NCI-H187 (cell line): Measurements from ENCODE around the gene BANP.
"Not testable (repeated sequence)": the region's sequence is repeated elsewhere in the genome, so short reads cannot be mapped to it uniquely, and the experiment has no call there.

Experiments
- DNase-seq, 2 experiments: peaks; one replicate each; lab custom pipeline; 2025; lab: John Stamatoyannopoulos, UW

The BANP gene

DNA sequence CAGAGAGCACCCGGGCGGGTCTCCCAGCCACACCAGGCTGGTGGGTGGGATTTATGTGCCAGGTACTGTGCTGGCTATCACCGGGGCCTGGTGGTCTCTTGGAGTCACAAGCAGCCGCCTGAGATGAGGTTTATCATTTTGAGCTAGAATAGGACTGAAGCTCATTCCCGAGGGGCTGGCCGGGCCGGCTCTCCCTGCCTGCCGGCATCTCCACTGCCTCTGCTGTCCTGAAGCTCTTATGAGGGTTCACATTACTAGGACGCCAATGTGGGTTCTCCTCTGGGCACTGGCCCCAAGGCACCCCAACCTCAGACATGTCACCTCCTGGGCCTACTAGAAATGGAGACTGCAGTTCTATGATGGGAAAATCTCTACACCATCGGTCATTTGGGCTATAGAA is 137.4 kb downstream of the BANP start:
- not testable (repeated sequence) for DNase-seq

DNA sequence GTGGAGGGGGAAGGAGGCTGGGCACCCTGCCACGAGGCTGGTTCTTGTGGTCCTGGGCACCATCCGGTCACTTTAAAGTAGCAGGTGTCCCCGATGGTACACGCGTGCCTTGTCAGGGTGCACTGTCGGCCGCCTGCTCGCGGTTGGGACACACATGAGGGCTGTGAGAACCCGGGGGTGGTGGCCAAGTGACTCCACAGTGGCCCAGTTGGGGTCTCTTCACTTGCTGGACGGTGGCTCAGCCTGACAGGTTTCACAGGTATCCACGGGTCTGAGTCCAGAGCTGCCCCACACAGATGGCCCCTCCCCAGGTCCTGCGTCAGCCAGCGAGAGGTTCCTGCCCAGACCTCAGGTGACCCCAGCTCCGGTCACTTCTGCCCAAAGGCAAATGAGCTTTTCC is 137.8 kb downstream of the BANP start:
- DNase-seq = not testable (repeated sequence)

DNA sequence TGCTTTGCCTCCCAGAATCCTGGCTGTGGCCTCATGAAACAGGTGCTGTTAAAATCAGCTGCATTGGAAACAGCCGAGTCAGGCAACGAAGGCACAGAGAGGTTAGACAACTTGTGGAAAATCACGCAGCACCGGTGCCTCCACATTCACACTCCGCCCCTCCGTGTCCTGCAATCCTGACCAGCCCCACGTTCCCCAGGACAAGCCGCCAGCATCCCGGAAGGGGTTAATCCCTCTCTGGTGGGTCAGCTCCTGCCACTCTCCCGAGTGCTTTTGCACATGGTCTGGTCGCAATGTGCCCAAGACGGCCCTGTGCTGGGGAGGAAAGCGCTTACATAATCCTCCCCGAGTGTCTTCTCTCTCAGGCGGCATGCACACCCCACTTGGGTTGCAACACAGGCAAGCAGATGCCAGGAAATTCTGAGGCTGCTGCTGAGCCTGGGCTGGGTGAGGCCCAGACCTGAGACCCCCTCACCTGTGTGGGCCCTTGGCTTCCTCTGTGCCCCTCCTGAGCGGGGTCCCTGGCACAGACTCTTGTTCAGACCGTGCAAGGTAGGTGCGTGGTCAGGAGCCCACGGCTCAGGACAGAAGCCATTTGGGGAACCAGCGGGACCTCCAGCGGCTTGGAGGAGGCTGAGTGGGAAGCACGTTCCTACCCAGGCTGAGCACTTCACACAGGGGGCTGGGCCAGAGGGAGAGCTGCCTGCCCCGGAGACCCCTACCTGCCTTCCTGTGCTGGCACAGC is 138.6 kb downstream of the BANP start:
- DNase-seq = not testable (repeated sequence)

DNA sequence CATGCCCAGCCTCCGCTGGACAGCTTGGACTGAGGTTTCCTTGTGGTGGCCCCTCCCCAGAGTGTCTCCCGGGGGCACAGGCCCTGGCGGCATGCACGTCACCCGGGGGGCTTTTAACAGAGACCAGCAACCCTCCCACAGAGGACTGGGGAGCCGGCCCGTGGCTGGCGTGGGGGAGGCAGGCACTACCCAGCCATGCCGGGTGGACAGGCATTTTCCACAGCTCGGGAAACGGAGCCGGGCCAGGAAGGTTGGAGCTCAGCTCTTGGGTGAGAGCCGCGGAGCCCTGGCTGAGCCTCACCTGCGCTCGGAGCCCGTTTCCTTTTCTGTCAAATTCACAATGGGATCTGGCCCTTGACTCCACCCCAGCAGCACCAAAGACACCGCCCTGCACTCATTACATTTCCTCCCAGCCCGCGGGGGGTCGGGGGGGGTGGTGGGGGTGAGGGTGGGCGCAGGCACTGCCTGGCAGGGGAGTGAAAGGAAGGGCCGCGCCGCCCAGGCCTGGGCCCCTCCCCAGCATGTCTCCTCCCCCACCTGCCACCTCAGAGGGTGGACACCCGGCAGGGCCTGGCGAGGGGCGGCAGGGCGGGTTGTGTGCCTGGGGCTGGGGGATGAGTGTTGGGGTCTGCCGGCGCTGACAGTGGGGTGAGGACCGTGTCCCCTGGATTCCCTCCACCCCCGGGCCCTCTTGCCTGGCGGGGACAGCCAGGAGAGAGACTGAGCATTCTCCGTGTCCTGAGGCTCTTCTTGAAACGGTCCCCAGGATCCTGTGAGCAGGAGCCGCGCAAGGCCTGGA is 139.3 kb downstream of the BANP start:
- DNase-seq = not testable (repeated sequence)

DNA sequence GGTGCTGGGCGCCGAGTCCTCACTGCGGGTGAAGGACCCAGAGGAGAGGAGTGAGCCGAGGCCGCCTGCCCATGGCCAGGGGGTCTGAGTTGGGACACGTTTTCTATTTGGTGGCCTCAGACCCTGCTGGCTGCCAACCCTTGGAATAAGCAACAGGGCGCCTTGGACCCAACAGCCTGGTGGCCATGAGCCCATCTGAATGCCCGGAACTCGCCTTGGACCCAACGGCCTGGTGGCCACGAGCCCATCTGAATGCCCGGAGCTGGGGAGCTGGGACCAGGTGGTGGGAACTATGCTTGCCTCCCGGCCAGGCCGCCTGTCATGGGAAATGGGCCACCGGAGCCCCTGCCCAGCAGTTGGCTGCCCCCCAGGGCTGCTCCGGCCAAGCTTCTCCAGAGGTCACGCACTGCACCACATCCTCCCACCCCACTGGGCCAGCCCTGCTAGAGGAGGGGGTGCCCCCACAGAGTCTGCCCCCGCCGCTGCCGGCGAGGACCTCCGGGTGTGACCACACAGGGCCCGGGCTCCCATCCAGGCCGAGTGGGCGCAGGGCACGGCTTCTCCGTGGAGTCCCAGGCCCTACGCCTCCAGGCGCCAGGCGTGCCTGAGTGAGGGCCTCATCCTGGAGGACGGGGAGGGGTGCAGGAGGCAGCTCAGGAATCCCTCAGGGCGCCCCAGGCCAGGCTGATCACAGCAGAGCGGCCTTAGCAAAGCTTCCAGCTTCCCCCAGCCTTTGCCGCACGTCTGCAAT is 140.2 kb downstream of the BANP start:
- DNase-seq = not testable (repeated sequence)

DNA sequence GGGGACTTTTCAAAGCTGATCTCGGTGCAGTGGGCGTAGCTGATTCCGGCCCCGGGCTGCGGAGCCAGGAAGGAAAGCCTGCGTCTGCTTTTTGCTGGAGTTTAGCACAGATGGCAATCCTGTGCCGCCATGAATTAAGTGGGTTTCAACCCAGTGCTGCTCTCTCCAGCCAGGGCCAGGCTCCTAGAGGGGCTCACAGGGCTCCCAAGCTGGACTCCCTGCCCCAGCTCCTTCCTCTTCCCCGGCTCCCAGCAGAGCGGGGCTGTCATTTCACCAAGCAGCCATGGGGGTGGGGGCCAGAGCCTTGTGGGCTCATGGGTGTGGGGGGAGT is 140.7 kb downstream of the BANP start:
- not testable (repeated sequence) for DNase-seq

DNA sequence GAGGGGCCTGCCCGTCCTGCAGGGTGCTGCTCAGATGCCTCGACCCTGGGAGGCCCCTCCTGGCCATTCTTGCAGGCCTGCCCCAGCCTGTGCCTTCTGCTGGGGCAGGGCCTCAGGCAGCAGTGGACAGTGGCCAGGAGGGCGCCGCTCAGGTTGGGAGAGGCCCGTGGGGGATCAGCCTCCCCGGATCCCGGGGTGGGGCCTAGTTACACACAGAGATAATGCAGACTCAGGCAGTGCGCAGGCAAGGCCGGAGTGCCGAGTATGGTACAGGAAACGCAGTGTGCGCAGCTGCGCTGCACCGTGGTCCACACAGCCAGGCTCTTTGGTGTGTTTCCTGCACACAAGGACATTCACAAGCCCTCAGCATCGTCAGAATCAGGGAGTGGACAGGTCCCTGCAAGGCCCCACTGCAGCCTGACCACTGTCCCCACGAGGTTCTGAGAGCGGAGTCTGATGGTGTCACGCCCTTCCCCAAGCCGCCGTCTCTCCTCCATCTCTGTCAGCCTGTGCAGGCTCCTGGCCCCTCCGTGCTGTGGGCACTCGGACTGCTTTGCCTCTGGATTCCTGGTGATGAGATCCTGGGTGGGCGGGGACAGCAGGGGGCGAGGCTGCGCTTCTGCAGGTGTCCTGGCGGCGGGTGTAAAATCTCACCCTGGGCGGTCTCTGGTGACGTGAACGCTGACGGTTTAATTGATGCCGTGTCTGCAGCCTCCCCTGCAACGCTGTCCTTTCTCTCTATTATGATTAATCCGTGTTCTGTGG is 141.7 kb downstream of the BANP start:
- not testable (repeated sequence) for DNase-seq

DNA sequence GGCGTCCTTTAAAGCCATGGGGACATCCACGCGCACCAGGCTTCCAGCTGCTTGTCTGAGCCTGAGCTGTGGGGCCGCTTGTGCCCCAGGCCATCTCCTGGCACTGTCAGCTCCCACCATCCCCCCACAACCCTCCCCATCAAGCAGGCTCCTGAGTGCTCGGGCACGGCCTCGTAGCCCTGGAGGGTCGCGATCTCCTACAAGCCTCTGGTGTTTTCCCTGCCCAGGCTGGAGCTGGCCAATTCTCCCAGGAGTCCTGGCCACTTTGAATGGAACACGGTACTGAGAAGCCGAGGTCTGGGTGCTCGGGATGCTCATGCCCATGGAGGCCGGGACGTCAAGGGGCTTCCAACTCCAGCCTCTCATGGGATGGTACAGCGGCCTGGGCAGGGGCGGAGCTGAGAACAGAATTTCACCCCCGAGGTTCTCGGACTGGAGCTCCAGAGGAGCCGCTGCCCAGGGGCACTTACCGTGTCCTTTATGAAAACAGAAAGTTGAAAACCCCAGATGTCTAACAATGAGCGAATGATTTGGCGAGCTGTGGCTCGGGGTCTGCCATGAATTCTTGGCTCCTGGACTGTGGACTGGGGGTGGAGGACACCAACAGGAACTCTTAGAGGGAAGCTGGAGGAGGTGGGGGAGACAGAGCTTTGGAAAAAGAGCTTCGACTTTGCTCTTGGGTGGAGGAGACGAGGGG is 142.5 kb downstream of the BANP start:
- not testable (repeated sequence) for DNase-seq

DNA sequence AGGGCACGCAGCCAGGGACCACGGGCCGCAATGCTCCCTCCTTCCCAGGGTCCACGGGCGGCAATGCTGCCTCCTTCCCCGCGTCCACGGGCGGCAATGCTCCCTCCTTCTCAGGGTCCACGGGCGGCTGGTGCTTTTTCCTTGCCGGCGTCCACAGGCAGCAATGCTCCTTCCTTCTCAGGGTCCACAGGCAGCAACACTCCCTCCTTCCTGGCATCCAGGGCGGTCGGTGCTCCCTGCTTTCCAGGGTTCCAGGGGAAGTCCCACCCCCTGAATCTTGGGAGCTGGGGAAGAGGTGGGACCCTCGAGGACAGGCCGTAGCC is 143.0 kb downstream of the BANP start:
- not testable (repeated sequence) for DNase-seq

DNA sequence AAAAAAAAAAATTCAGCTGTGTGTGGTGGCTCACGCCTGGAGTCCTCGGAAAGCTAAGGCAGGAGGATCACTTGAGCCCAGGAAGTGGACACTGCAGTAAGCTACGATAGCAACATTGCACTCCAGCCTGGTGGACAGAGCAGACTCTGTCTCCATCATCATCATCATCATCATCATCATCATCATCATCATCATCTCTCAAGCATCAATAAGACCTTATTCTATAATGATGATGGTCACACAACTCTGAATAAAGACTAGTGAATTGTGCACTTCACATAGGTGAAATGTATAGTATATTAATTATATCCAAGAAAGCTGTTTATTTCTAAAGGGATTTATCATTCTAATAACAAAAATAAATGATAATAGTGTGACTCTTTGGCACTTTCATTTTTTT is 143.7 kb downstream of the BANP start:
- DNase-seq = not testable (repeated sequence)

DNA sequence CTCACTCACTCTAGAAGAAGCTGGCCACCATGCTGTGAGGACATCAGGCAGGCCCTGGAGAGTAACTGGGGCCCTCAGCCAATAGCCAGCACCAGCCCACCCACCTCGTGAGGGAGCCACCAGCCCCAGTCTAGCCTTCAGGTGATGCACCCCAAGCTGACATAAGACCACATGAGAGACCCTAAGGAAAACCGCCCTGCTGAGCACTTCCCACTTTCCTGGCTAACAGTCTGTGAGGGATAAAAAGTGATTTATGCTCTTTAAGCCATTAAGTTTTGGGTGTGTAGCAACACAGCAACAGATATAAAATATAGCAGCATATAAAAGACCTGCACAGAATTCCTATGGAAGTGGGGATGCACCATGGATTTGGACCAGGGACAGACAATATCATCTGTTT is 145.4 kb downstream of the BANP start:
- not testable (repeated sequence) for DNase-seq

DNA sequence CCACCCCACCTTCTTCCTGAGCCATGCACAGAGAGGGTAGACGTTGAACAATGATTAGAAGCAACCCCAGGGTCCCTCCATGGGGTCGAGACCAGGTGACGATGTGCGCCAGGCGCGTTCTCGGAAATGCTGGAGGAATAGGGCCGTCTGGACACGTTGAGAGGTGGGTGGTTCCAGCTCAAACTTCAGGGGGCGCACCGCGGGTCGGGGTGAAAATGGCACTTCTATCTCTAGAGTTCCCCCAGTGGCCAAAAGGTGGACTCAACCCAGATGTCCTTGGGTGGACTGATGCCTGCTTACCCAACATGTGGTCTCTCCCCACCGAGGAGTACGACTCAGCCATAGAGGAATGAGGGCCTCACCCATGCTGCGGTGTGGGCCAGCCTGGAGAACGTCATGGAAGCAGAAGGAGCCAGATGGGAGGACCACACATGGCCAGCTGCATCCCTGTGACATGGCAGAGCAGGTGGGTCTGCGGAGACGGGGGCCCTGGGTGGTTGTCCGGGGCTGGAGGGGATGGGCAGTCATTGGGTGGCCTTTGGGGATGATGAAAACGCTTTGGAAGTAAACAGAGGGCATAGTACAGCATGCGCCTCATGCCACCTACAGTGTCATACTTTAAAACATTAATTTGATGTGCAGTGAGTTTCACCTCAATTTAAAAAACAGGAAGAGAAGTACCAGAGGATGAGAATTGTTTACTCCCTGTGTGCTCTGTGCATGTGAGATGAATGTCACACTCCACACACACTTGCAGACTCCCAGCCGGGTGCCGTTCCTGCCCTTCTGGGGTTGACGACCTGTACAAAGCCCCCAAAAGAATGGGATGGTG is 147.7 kb downstream of the BANP start:
- not testable (repeated sequence) for DNase-seq

DNA sequence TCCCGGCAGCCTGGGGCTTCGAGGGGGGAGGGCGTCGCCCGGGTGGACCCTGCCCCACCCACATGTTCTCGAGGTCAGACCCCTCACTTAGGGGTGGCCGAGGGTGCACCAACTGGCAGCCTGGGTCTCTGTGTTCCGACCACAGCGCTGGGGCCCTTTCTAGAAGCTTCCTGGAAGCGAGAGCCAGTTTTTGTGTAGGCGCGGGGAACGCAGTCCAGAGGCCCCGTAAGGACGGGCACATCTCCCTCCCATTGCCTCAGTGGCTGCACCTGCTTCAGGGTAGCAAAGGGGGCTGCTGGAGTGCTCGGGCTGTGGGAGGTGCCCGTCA is 148.3 kb downstream of the BANP start:
- DNase-seq = no peak

DNA sequence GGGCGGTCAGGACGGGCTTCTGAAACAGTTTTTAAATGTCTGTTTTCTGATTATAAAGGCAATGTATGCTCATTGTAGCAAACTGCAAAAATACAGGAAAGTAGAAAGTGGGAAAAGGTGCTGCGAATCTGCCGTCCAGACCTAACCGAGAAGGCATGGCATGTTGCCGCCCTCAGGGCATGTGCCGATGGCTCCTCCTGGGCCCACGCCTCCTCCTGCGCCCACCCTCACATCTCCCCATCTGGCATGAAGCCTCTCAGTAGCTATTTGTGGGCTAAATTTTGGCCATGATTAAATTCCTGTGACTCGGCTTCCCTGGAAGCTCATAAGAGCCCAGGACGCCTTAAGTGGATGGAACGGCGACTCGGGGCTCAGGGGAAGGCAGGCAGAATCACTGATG is 148.7 kb downstream of the BANP start:
- not testable (repeated sequence) for DNase-seq

DNA sequence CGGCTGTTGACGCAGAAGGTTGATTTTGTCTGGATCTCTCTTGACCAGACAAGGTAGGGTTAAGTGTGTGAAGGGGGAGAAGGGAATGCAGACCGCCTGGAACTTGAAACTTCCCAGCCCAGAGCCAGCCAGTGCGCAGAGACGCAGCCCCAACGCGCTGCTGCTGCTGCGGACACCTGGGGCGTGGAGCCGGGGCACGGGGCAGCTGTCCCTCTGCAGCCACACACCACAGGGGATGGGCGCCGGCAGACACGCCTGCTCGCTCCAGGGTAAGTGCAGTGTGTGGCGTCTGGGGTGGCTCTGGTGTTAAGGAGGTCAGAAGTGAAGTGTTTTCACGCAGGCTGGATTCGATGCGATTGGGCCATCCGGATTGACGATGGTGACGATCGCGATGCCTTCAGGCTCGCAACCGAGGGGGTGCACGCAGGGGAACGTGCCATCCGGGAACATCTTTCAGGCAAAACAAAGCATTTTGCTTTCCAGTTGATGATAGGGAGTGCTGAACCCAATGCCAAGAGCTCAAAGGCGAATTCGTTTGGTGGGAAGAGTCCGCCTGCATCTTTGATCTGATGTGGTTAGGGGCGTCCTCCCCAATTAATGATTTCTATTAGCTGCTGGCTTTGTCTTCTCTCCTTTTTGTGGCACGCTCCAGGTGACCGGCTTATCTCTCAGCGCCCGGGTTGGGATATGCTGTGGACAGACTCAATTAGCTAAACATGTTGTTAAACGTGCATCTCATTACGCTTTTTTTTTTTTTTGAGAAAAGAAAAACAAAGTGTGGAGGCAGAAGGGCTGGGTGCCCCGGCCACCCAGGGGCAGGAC is 149.8 kb downstream of the BANP start:
- DNase-seq = not testable (repeated sequence)

DNA sequence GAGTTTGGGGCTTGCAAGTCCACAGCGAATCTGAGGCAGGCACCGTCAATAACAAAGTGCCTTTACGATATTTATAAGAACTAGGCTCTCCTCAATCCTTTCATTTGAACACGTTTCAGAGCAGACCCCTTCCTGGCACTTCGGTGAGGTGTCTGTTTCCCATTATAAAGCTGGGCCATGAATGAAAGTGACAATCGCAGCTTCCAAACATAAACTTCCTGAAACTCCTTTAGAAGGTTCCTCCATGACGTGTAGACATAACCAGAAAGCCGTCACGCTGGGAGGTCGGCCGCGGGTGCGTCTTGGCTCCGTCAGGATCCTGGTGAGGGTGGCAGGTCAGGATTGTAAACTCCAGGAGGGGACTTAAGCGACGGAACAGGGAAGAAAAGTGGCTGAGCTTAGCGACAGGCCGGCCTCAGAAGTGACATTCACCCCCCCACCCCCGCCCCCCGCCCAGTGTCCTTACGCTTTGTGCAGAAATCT is 150.4 kb downstream of the BANP start:
- DNase-seq = not testable (repeated sequence)

DNA sequence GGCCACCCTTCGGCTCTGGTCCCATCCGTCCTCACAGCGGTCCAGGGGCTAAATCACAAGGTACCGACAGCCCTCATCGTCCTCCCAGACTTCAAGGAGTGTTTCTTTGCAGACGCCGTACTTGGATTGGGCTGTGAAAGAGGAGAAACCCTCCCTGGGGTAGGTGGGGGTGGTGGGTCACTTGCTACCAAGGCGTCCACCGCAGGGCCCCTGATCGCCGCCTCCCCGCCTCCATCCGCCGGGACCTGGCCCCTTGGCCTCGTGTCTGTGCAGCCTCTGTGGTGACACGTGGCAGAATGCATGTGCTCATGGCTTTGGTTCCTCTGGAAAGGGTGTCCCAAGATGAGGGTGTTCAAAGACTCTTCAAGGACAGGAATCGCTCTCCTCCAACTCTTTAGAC is 151.4 kb downstream of the BANP start:
- DNase-seq = no peak

DNA sequence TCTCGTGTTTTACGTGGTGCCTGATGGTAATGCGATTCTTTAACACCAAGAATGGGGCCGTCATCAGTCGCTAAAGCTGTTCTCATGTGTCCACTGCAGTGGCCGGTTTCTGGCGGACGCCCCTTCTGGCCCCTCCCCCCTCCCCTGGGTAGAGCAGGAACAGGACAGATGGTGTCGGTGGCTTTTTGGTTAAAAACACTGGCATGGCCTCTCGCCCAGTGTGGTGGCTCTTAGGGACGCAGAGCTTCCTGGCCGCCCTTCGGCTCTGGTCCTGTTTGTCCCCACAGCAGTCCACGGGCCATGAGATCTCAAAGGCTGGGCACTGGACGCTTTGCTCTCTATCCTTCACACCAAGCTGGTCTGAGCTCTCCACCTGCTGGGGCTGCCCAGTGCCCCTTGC is 151.8 kb downstream of the BANP start:
- no peak for DNase-seq

DNA sequence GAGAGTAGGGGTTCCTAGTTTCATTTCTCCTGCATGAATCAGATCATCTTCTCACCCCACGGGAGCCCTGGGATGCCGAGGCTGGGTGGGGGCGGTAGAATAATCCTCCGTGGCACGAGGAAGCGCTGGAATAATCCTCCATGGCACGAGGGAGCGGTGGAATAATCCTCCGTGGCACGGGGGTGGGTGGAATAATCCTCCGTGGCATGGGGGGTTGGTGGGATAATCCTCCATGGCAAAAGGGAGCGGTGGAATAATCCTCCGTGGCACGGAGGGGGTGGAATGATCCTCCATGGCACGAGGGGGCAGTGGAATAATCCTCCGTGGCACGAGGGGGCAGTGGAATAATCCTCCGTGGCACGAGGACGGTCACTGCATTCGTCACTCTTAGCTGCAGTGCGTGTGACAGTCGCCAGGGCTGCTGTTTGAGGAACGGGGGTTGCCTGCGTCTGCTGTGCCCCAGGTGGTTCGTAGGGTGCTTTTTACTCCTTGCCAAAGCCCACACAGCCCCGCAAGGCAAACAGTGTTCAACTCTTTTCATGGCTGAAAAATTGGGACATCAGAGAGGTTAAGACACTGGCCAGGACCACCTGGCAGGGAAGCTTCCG is 152.5 kb downstream of the BANP start:
- no peak for DNase-seq
